Esophagus squamous epithelium (tissue), 5 donors: ENCODE data around the gene CEP112. TPM values are rescaled to one million over a fixed set of nuclear protein-coding genes. Genes with fewer than 3 reads are reported as not detected.

Experiments used
- DNase-seq: peaks from one replicate; lab custom pipeline; 2025; lab: John Stamatoyannopoulos, UW
- H3K27ac ChIP-seq, 4 donors: fragments of 200-600 bp; sonication (generic); one replicate each; pipeline ENCODE4 v1.5.1; 2016 to 2019; ENCODE audit warnings: mild to moderate bottlenecking in 1 of 4
- H3K27me3 ChIP-seq, 4 donors: fragments of 200-600 bp; sonication (generic); 1 replicate in 3 of 4; 2 replicates in 1 of 4; pipeline versions ENCODE4 v1.5.1 to v1.6.0; 2017 to 2021; ENCODE audit warnings: antibody characterized with exemption in 1 of 4
- H3K36me3 ChIP-seq, 3 donors: fragments of 200-600 bp; sonication (generic); one replicate each; pipeline ENCODE4 v1.5.1; 2016 to 2019
- H3K4me1 ChIP-seq, 3 donors: fragments of 200-600 bp; sonication (generic); one replicate each; pipeline ENCODE4 v1.5.1; 2017 to 2019
- H3K4me3 ChIP-seq, 4 donors: fragments of 200-600 bp; sonication (generic); 1 replicate in 3 of 4; 2 replicates in 1 of 4; pipeline ENCODE4 v1.5.1; 2016 to 2019; ENCODE audit warnings: mild to moderate bottlenecking in 2 of 4, moderate library complexity in 1 of 4
- H3K9me3 ChIP-seq, 3 donors: fragments of 200-600 bp; sonication (generic); one replicate each; pipeline ENCODE4 v1.5.1; 2016 to 2019
- POLR2A ChIP-seq, 4 donors: fragments of 450-650 bp; IDR thresholded peaks; one replicate each; pipeline ENCODE4 v1.6.1; 2017; ENCODE audit warnings: antibody characterized with exemption in 4 of 4, mild to moderate bottlenecking in 4 of 4, moderate library complexity in 3 of 4
- WGBS, 2 donors: methylation state at CpG; one replicate each; pipeline ENCODE4 v1.1.5; 2018; 5-methylcytosine and 5-hydroxymethylcytosine counted together
- intact Hi-C: fragments of 100-400 bp; cut with DNase I; formaldehyde crosslinking; loops from one replicate; pipeline ENCODE4 v1.15.0; 2022
- total RNA-seq, 4 donors: library from RNA; depleted of rRNA; stranded (reverse); fragments of >200 nt; gene quantifications; one replicate each; pipeline ENCODE4 v1.1.0, GENCODE V29; 2016
- TF ChIP-seq, protein P1 (sequence below), 6 experiments: fragments of 450-650 bp in 4 of 6; fragments of 200-600 bp in 2 of 6; sonication (generic) in 2 of 6; IDR thresholded peaks; one replicate each; pipeline ENCODE4 v1.5.1; 2016 to 2019; ENCODE audit warnings: antibody characterized with exemption in 6 of 6, mild to moderate bottlenecking in 4 of 6, moderate library complexity in 4 of 6
- donor health status: DM: yes; HTN: yes; CAD: no.

CEP112 gene
- total RNA-seq, 4 donors from 2014 or later: 2.5 to 10.9 (median 6.4) TPM

DNA sequence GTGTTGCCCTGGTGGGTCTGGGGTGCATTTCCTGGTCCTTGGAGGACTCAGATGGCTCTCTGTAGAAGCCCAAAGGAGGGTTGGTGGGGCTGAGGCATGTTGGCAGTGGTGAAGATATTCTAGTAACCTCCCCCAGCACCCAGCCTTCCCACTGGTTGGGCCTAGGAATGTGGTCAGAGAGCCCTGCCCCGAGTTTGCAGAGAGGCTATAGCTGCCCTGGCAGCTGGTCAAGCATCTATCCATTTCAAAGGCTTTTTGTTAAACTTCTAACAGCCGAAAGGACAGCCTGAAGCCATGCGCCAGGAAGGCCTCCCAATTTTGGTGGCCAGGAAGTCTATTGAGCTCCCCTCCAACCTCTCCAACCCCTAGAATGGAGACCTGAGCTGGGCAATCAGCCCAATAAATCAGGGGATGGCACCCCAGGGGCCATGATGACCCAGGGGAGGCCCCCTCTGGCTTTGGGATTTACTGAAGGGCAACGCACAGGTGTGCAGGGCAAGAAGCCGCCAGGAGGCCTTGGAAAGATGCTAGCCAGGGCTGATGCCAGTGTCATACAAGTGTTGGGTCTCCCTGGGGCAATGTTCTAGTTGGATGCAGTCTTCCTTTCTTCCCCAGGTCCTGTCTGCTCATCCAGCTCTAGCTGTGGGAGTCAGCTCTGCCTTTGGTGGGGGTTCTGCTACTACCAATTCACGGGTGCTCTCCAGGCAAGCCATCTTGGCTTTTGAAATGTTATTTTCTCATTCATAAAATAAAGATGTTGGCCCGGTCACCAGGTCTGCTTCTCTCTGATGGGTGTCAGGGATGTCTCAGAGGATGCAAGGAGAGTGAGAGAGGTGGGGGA is 599.6 kb downstream of the CEP112 start:
- no peak for DNase-seq
- WGBS, 2 donors: 77 to 93% methylated on average over 4 to 5 of the region's 7 CpGs
- peaks cover 0 to 32% (median 12%) of the 10 kb centered on the region in 3 donors for H3K4me1 ChIP-seq
- no peaks in the 10 kb centered on the region for H3K36me3 ChIP-seq
- intact Hi-C loops: no loop called here
- H3K9me3 ChIP-seq: no peaks in the 10 kb centered on the region
- H3K4me3 ChIP-seq: no peak overlapping the region
- H3K27ac ChIP-seq: no peak overlapping the region
- TF ChIP-seq POLR2A (IDR thresholded peaks at IDR 0.05): no peak
- TF ChIP-seq, protein P1, sequence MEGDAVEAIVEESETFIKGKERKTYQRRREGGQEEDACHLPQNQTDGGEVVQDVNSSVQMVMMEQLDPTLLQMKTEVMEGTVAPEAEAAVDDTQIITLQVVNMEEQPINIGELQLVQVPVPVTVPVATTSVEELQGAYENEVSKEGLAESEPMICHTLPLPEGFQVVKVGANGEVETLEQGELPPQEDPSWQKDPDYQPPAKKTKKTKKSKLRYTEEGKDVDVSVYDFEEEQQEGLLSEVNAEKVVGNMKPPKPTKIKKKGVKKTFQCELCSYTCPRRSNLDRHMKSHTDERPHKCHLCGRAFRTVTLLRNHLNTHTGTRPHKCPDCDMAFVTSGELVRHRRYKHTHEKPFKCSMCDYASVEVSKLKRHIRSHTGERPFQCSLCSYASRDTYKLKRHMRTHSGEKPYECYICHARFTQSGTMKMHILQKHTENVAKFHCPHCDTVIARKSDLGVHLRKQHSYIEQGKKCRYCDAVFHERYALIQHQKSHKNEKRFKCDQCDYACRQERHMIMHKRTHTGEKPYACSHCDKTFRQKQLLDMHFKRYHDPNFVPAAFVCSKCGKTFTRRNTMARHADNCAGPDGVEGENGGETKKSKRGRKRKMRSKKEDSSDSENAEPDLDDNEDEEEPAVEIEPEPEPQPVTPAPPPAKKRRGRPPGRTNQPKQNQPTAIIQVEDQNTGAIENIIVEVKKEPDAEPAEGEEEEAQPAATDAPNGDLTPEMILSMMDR (IDR thresholded peaks at IDR 0.05): no peak
- H3K27me3 ChIP-seq: no peaks in the 10 kb centered on the region

DNA sequence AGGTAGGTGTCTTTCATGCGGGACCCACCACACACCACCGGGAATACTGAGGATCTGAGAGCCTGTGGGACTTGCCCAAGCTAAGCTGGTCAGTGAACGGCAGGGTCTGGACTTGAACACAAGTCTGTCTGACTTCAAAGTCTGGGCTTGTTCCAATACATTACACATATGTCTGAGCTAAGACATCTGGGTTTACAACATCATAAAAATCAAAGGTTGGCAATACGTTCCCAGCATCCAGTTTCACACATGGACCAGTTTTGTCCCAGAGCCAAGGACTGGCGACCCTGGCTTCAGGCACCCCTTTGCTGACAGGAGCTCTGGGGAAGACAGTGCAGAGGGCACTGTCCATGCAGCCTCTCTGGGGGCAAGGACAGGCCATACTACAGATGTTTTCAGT is 602.6 kb downstream of the CEP112 start:
- H3K9me3 ChIP-seq: no peaks in the 10 kb centered on the region
- no peaks in the 10 kb centered on the region for H3K27me3 ChIP-seq
- H3K36me3 ChIP-seq: no peaks in the 10 kb centered on the region
- H3K27ac ChIP-seq: no peak overlapping the region
- H3K4me3 ChIP-seq: no peak overlapping the region
- TF ChIP-seq POLR2A (IDR thresholded peaks at IDR 0.05): no peak
- TF ChIP-seq, protein P1 (IDR thresholded peaks at IDR 0.05): no peak
- H3K4me1 ChIP-seq: peaks cover 0 to 39% (median 8%) of the 10 kb centered on the region in 3 donors
- intact Hi-C loops: no loop called here
- no peak for DNase-seq
- 72% methylated on average over 4 of the region's 5 CpGs; no CpG with 5 or more reads in 1 of the 2 donors for WGBS, 2 donors

DNA sequence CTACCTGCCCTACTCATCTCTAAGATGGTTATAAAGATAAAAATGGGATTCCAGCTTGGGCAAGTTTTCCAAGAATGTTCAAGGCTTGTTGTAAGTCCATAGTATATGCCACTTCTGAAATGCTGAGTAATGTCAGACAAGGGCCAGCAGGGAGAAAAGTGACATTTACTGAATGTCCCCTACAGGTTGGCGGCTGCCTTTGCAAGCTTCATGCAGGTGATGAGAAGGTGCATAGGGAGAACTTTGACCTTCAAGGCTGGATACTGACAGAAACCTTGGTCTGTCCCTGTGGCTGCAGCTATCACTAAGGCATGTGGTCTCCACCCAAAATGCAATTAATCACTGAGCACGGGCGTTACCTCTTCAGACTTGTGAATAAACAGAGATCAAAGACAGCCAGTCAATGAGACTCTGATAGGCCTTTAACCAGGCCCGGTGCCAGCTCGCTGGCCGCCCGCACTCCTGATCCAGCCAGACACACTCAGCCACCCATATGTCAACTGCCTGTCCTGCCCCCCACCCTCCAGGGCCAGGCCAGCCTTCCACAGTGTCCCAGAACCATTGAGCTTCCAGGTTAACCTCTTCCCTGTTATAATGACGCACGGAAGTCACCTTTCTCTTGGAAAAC is 603.6 kb downstream of the CEP112 start:
- TF ChIP-seq, protein P1 (IDR thresholded peaks at IDR 0.05): peak in 2 of 6 experiments; percentile 5 to 37
- no peak for TF ChIP-seq POLR2A (IDR thresholded peaks at IDR 0.05)
- WGBS, 2 donors: 26 to 48% methylated on average over 9 of the region's 9 CpGs
- Histone ChIP-seq H3K9me3 (no peaks in the 10 kb centered on the region), H3K36me3 (no peaks in the 10 kb centered on the region), H3K27me3 (no peaks in the 10 kb centered on the region), H3K27ac (peak overlapping the region in 1 of 4 donors; percentile 39), H3K4me1 (peaks cover 0 to 38% (median 8%) of the 10 kb centered on the region in 3 donors), H3K4me3 (no peak overlapping the region)
- intact Hi-C loops: no loop called here
- DNase-seq: no peak

DNA sequence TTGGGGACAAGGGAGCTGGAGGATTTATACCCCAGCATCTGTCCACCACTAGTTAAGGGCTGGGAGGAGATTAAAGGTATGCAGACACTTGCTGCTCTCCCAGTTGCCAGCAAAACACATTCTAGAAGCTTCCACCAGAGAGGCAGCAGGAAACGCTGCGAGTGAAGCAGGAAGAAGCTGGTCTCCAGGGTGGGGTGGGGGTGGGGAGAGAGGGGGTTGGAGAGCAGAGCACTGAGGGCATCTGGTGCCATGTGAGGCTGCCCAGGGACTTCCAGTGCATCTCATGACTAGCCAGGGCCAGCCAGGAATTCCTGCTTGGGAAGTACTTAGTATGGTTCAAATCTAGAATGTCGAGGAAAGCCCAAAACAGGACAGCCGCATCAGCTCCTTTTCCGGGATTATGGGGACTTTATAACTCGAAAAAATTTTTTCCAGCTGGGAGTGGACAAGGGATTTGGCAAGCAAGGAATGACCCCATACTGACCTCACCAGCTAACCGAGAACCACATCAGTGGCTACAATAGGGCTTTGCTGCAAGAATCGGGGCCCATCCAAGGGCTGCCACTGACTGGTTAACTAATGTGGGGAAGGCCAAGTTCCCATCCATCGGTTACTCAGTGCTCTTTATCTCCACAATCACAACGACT is 604.3 kb downstream of the CEP112 start:
- no peak for TF ChIP-seq POLR2A (IDR thresholded peaks at IDR 0.05)
- TF ChIP-seq, protein P1 (IDR thresholded peaks at IDR 0.05): no peak
- intact Hi-C loops: no loop called here
- H3K4me3 ChIP-seq: no peak overlapping the region
- no peaks in the 10 kb centered on the region for H3K27me3 ChIP-seq
- no peaks in the 10 kb centered on the region for H3K36me3 ChIP-seq
- H3K27ac ChIP-seq: peak overlapping the region in 2 of 4 donors; percentile 3 to 39
- WGBS, 2 donors: 62 to 71% methylated on average over 8 to 10 of the region's 10 CpGs
- no peak for DNase-seq
- peaks cover 0 to 36% (median 8%) of the 10 kb centered on the region in 3 donors for H3K4me1 ChIP-seq
- no peaks in the 10 kb centered on the region for H3K9me3 ChIP-seq
